ENCODE results near the gene APBB2. TPM values are rescaled to one million over a fixed set of nuclear protein-coding genes. Genes with fewer than 3 reads are reported as not detected.

The APBB2 gene
- total and polyA plus RNA-seq, 11 donors = 8.6 to 39.1 (median 26.7) TPM

- 94 to 95% (median 95%) methylated on average over 7 of the region's 7 CpGs for WGBS, 4 donors
- H3K9me3 ChIP-seq = no peaks in the 10 kb centered on the region
- DNase-seq (no peak), ATAC-seq (no peak)
- no peaks in the 10 kb centered on the region for H3K27me3 ChIP-seq
- peak overlapping the region in 1 of 12 donors; percentile 23 for H3K27ac ChIP-seq
- peaks cover 0 to 71% (median 36%) of the 10 kb centered on the region in 9 donors for H3K36me3 ChIP-seq
- TF ChIP-seq POLR2A (IDR thresholded peaks at IDR 0.05) = no peak
- no peak for TF ChIP-seq CTCF (IDR thresholded peaks at IDR 0.05)
- intact Hi-C loops (cut with DNase I) = no loop called here
- H3K4me3 ChIP-seq = no peak overlapping the region
- H3K4me1 ChIP-seq = peaks cover 0 to 5% (median 0%) of the 10 kb centered on the region in 12 donors
Measured at GRCh38 chr4:40886931-40887763, 327.2 kb downstream of the APBB2 start.

GRCh38 chr4:40881851-40882250 is 332.5 kb downstream of the APBB2 start:
- TF ChIP-seq POLR2A (IDR thresholded peaks at IDR 0.05) = no peak

GRCh38 chr4:40881096-40881495 is 333.2 kb downstream of the APBB2 start:
- Histone ChIP-seq H3K4me3 (no peak overlapping the region), H3K27ac (no peak overlapping the region), H3K27me3 (no peaks in the 10 kb centered on the region), H3K9me3 (no peaks in the 10 kb centered on the region), H3K4me1 (no peaks in the 10 kb centered on the region), H3K36me3 (peaks cover 0 to 53% (median 26%) of the 10 kb centered on the region in 9 donors)
- intact Hi-C loops (cut with DNase I) = no loop called here
- TF ChIP-seq CTCF (IDR thresholded peaks at IDR 0.05) (no peak), POLR2A (IDR thresholded peaks at IDR 0.05) (no peak)
- DNase-seq = no peak
- ATAC-seq = no peak
- 70 to 75% (median 73%) methylated on average over 2 of the region's 2 CpGs for WGBS, 4 donors

More at GRCh38 chr4:40881851-40882250, 332.5 kb downstream of the APBB2 start:
- Histone ChIP-seq H3K27ac (no peak overlapping the region), H3K9me3 (no peaks in the 10 kb centered on the region), H3K36me3 (peaks cover 0 to 58% (median 26%) of the 10 kb centered on the region in 9 donors), H3K27me3 (no peaks in the 10 kb centered on the region), H3K4me1 (no peaks in the 10 kb centered on the region), H3K4me3 (no peak overlapping the region)
- WGBS, 4 donors = 93 to 97% (median 93%) methylated on average over 4 of the region's 4 CpGs
- no peak for ATAC-seq
- DNase-seq = no peak
- intact Hi-C loops (cut with DNase I) = no loop called here

GRCh38 chr4:40878548-40879055 is 335.7 kb downstream of the APBB2 start:
- peaks cover 0 to 5% (median 0%) of the 10 kb centered on the region in 12 donors for H3K4me1 ChIP-seq
- no peak overlapping the region for H3K4me3 ChIP-seq
- DNase-seq (no peak), ATAC-seq (peak in 2 of 4 donors; percentile 30 to 39)
- intact Hi-C loops (cut with DNase I) = no loop called here
- no peak for TF ChIP-seq CTCF (IDR thresholded peaks at IDR 0.05)
- TF ChIP-seq POLR2A (IDR thresholded peaks at IDR 0.05) = no peak
- H3K36me3 ChIP-seq = peaks cover 0 to 50% (median 26%) of the 10 kb centered on the region in 9 donors
- 82 to 89% (median 85%) methylated on average over 6 of the region's 6 CpGs for WGBS, 4 donors
- H3K27ac ChIP-seq = peak overlapping the region in 1 of 12 donors; percentile 17
- H3K27me3 ChIP-seq = no peaks in the 10 kb centered on the region
- no peaks in the 10 kb centered on the region for H3K9me3 ChIP-seq

All from heart left ventricle (tissue), 16 donors.